ENCODE results near the gene TBKBP1. TPM values are rescaled to one million over a fixed set of nuclear protein-coding genes. Genes with fewer than 3 reads are reported as not detected.
A peak's percentile ranks its signal among the peaks of the same experiment; 100 is the strongest.

The TBKBP1 gene
- total and polyA plus RNA-seq, 9 of the 15 experiments (the other 6 are each of a cell fraction or from before 2014, with no cell fraction given) = 0.03 to 15.6 (median 6.8) TPM

GRCh38 chr17:47720754-47721533, 27.0 kb downstream of the TBKBP1 start (continued):
- TF ChIP-seq ELK1 (CRISPR knock-in tag; IDR thresholded peaks at IDR 0.05) = no peak
- no peak for TF ChIP-seq TOE1 (IDR thresholded peaks at IDR 0.05; ENCODE audit: borderline replicate concordance)
- no peak for TF ChIP-seq TOE1 (CRISPR knock-in tag; IDR thresholded peaks at IDR 0.05; ENCODE audit: borderline replicate concordance, low read depth)
- no peak for TF ChIP-seq ZBED1 (IDR thresholded peaks at IDR 0.05)
- no peak for TF ChIP-seq ZZZ3 (IDR thresholded peaks at IDR 0.05)
- no peak for TF ChIP-seq ZC3H11A (IDR thresholded peaks at IDR 0.05; ENCODE audit: low read depth, low read length)
- TF ChIP-seq CBX3 (IDR thresholded peaks at IDR 0.05; ENCODE audit: borderline replicate concordance in 1 of 2, low read length in 2 of 2) = peak in 1 of 2 experiments; percentile 53; a peak in 1 of 3 replicates
- no peak for TF ChIP-seq BRF1 (IDR thresholded peaks at IDR 0.05; ENCODE audit: borderline replicate concordance, extremely low read depth, insufficient read length)
- no peak for TF ChIP-seq U2AF2 (optimal IDR thresholded peaks at IDR 0.05; ENCODE audit: low read depth, low read length)
- no peak for TF ChIP-seq CAMTA2 (CRISPR knock-in tag; conservative IDR thresholded peaks at IDR 0.05)
- 0 out of 2 replicates have a peak, but pooled peaks have one; percentile 49 for TF ChIP-seq MIER1 (IDR thresholded peaks at IDR 0.05; ENCODE audit: low read depth)
- TF ChIP-seq SREBF2 (CRISPR knock-in tag; IDR thresholded peaks at IDR 0.05) = no peak
- TF ChIP-seq BCLAF1 (IDR thresholded peaks at IDR 0.05; ENCODE audit: borderline replicate concordance in 1 of 2, control insufficient read depth in 1 of 2, low read depth in 2 of 2, low read length in 1 of 2) = no peak
- TF ChIP-seq IRF9 (tag; IDR thresholded peaks at IDR 0.05) = no peak
- TF ChIP-seq ZNF586 (CRISPR knock-in tag; conservative IDR thresholded peaks at IDR 0.05) = no peak
- no peak for TF ChIP-seq RNF219 (CRISPR knock-in tag; IDR thresholded peaks at IDR 0.05)
- no peak for TF ChIP-seq ZNF174 (CRISPR knock-in tag; IDR thresholded peaks at IDR 0.05)
- TF ChIP-seq ZNF239 (CRISPR knock-in tag; IDR thresholded peaks at IDR 0.05) = no peak
- no peak for TF ChIP-seq MXD1 (CRISPR knock-in tag; IDR thresholded peaks at IDR 0.05; ENCODE audit: borderline replicate concordance, poor library complexity, severe bottlenecking)
- no peak for TF ChIP-seq NFIX (CRISPR knock-in tag; IDR thresholded peaks at IDR 0.05; ENCODE audit: low read depth)
